A172 (cell line): ENCODE data around the gene SLC12A7. TPM values are rescaled to one million over a fixed set of nuclear protein-coding genes. Genes with fewer than 3 reads are reported as not detected.

Experiments used
- DNase-seq: peaks from one replicate; pipeline ENCODE4 v3.0.0-alpha.2; 2015; ENCODE audit warnings: low spot score
- total RNA-seq: library from RNA; depleted of rRNA; stranded (reverse); fragments of >200 nt; shearing (Covaris generic); gene quantifications from 2 replicates; pipeline ENCODE4 v1.2.3, GENCODE V29; 2014

Gene SLC12A7
- total RNA-seq, 1 experiment from 2014 or later = 8.5 TPM

GRCh38 chr5:1019001-1019905 is 92.6 kb downstream of the SLC12A7 start:
- no peak for DNase-seq

DNA sequence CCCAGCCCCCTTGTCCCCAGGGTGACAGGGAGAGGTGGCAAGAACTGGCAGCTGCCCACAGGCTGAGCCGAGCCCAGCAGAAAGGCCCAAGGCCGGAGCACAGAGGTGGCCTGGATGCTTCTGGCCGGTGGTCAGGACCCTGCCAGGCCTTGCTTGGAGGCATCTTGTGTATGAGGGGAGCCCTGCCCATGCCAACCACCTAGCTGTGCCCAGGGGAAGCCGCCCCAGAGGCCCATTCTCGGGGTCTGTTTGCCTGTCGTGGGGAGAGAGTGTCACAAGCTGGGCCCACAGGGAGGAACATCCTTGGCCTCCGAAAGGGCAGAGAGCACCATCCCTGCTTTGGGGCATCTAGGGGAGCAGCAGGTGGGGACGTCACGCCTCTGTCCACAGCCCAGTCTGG is 93.3 kb downstream of the SLC12A7 start:
- DNase-seq = no peak

DNA sequence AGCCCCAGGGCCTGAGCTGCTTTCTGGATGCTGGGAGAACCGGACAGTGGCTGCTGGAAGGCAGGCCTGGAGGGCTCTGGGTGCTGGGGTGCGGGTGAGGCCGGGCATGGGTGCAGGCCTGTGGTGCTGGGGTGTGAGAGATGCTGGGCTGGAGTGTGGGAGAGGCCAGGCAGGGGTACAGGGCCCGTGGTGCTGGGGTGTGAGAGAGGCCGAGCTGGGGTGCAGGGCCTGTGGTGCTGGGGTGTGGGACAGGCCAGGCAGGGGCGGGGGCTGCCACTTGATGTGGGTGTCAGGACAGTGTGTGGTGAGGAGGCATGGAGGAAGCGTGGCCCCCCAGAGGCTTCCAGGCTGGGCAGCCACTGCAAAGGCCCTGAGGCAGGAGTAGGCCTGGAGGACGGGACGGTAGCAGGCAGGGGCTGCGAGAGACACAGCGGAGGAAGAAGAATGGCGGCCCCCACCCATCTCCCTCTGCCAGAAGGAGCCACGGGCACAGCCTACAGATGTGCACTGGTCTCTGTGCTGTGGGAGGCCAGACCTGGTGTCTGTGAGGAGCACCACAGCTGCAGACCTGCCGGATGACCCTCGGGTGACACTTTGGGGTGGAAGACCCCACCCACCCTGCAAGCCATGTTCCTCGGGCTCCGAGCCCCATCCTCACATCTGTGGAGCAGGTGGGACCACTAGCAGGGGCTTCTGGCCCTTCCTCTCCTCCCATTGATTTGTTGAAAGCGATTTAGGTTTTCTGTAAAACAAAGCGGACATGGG is 94.0 kb downstream of the SLC12A7 start:
- no peak for DNase-seq

- no peak for DNase-seq
Observed at GRCh38 chr5:1017056-1017455, 94.8 kb downstream of the SLC12A7 start.

DNA sequence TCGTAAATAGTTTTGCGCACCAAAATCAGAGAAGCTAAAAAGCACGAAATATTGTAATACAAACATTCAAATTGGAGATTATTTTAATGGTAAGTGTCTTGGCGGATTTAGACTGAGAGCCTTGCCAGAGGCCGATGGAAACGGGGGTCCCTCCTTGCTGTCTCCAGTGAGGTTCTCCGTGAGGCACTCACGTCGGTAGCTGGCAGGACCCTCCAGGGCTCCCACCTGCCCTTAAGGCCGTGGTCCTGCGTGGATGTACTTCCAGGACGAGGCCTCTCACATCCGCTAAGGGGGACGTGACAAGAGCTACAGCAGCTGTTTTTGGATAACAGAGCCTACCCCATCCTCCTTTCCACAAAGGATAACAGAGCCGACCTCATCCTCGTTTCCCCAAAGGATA is 95.4 kb downstream of the SLC12A7 start:
- no peak for DNase-seq

GRCh38 chr5:1016036-1016435 is 95.8 kb downstream of the SLC12A7 start:
- no peak for DNase-seq

GRCh38 chr5:1015507-1015906 is 96.4 kb downstream of the SLC12A7 start:
- DNase-seq = no peak

- no peak for DNase-seq
Observed at GRCh38 chr5:1014781-1015221, 97.1 kb downstream of the SLC12A7 start.

- DNase-seq = no peak
Observed at GRCh38 chr5:1014346-1014745, 97.5 kb downstream of the SLC12A7 start.

DNA sequence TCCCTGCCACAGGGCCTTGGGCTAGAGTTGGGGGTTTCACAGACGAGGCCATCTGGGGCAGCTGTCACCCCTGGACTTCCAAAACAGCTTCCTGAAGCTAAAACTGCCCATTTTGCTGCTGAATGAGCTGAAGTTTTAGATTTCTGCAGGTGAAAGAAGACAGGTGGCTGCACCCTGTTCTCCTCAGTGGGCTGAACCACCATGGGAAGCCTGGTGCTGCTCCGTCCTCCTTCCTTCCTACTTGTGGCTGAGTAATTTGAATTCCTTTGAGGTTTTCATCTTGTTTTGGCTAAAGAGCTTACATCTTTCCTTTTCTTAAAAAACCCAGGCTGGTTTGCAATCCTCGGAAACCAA is 97.9 kb downstream of the SLC12A7 start:
- no peak for DNase-seq

DNA sequence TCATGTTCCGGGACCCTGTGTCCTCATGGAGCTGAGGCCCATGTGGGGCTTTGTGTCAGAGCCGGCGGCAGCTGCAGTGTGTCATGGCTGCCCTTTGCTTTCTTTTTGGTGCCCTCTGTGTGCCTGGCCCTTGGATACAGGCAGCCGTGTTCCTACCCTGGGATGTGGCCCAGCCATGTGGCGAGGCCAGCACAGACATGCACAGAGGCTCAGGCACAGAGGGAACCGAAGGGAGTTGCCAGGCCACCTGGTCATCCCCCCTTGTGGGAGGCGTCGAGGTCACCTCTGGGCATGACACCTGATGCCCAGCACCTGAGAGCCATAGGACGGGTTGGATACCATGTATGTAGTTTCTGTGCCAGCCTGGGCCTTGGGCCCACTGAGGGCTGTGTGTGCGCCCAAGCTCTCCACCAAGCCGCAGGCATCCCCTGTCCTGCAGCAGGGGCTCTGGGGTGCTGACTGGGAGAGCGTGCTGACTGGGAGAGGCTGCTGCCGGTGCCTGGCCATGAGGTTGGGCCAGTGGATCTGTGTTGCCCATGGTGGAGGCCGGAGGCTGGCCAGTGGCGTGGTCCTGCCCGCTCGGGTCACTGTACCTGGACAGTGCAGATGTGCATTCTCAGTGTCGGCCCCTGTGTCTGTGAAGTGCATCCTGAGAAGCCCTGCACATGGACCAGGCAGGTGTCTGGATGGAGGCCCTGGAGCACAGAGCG is 98.5 kb downstream of the SLC12A7 start:
- no peak for DNase-seq

GRCh38 chr5:1012900-1013237 is 99.0 kb downstream of the SLC12A7 start:
- no peak for DNase-seq

GRCh38 chr5:1012313-1012841 is 99.5 kb downstream of the SLC12A7 start:
- no peak for DNase-seq

GRCh38 chr5:1011741-1012312 is 100.0 kb downstream of the SLC12A7 start:
- DNase-seq = no peak

DNA sequence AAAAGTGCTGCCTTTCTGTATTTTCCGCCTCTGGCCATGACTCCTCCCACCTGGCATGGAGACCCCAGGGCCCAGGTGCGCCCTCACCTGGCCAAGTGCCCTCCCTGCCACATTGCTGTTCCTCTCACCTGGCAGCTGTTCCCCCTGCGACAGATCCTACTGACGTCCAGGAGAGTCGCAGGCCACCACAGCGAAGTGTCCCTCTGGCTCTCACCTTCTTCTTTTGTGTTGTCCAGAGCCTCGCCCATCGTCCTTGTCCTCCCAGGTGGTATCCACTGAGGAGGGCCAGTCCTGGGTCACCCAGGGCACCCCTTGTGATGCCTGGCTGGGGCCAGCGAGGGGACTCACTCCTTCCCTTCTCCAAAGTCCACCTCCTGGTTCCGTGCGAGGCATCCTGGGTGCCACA is 100.6 kb downstream of the SLC12A7 start:
- DNase-seq = peak; percentile 18

- no peak for DNase-seq
Observed at GRCh38 chr5:1010641-1011046, 101.2 kb downstream of the SLC12A7 start.

DNA sequence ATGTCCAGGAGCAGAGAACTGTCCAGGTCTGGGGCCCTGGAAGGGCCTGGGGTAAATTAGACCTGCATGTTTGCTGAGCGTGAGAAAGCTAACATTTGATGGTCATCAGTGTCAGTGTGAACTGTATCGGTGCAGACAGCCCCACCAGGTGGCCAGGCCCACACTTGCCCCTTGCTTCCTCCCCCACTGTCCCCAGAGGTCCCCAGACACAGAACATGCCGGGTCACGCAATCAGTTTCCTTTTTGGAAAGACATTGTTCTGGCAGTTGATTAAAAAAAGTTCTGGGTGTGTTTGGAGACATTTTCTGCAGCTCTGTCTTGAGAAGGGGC is 101.7 kb downstream of the SLC12A7 start:
- no peak for DNase-seq

DNA sequence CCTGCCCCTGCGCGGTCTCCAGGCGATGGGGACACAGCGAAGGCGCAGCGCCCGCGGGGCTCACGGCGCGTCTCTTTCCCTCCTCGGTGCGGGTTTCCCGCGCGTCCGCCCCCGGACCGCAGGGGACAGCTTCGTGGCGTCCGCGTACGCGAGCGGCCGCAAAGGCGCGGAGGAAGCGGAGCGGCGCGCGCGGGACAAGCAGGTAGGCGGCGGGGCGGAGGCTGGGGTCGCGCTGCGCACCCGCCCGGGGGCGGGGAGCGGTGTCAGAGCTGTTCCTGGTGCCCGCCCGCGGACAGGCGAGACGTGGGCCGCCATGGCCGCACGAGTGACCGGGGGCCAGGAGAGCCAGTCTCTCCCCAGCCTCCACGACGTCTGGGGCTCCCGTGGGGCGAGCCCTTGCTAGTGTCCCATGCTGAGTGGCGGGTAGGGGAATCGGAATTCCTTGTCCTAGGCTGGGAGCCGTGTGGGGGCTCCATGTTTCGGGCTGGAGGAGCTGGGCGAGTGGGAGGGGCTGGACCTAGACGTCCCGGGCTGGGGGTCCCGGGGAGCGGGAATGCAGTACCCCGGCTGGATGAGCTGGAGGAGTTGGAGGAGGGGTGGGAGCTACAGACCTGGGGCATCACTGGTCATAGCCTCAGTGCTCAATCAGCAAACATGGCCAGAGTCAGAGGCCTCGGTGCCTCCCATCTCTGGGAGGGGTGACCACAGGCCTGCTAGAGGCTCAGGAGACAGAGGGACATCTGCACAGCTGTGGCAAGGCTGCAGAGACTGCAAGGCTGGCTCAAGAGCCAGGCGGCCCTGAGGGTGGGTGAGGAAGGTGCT is 102.3 kb downstream of the SLC12A7 start:
- DNase-seq = no peak

DNA sequence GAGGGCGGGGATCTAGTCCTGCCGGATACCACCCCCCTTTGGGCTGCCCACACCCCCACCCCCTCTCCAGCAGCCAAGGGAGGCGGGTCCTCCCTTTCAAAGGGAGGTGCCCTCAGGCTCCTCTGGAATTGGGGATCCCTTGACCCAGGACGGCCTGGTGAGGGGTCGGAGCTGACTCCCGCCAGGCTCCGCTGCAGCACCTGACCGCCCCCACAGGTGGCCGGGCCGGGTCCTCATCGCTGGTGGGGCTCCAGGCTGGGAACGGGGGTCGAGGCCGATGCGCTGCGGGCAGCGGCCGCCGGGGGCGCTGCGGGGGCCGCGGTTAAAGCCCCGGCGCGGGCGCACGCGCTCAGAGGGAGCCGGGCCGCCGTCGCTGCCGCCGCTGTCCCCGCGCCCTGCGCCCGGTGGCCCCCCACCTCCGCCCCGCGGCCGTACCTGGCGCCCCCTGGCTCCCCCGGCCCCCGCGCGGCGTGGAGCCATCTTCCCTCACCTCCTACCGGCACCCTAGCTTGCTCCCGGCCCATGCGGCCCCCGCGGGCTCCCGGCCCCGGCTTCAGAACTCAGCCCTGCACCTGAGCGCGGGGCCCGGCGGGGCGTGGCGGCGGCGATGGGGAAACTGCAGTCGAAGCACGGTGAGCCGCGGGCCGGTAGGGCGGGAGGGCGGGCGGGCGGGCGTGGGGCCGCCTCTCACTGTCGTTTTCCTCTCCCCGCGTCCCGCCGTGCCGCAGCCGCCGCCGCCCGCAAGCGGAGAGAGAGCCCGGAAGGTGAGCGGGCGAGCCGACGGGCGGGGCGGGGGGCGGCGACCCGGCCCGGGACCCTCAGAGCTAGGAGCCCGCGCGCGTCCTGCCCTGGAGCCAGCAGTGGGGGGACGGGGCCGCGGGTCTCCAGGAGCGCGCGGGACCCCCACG is 103.2 kb downstream of the SLC12A7 start, which contains the start of gene NKD2:
Gene NKD2 (plus strand): TSS at position 352 of the 908 bp plus-strand sequence. CDS start 256 bp downstream, at position 608.
- DNase-seq = no peak
